ENCODE measurements around the gene SLC6A1. TPM values are rescaled to one million over a fixed set of nuclear protein-coding genes. Genes with fewer than 3 reads are reported as not detected.

Gene SLC6A1
- total RNA-seq, result not detected in 2 replicates

DNA sequence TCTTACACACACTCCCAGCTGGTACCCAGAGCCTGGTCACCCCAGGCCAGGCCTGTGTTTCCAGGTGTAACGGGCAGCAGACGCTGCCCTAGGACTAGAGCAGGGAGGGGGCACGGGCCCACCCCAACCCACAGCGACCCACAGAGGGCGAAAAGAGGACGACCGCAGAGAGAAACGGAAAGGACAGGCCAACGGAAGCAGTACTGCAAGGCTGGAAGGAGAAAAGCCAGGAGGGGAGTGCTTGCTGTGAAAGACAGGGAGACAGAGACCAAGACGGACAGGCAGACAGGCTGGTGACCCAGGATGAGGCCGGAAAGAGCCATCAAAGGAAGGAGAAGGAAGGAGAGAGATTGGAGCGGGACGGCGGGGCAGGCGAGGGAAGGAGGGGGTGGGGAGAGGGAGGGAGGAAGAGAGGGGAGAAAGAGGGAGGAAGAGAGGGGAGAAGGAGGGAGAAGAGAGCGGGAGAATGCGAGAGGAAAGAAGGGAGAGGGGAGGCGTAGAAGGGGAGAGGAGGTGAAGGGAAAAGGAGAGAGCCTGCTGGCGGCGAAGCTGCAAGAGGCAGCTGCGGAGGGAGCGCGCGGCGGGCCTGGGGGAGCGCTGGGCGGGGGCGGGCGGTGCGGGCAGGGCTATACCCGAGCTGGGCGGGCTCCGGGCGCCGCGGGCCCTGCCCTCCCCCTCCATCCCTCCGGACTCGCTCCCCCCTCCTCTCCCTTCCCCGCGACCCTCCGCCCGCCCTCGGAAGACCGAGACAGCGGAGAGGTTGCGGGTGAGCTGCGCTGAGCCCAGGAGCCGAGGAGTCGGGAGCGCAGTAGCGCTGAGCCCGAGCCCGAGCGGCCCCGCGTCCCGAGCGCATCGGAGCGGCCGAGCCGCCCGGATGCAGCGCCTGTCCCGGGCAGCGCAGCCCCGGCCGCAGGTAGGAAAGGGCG, at the start of gene SLC6A1:
Gene SLC6A1 (plus strand): TSS at position 732 of the 926 bp plus-strand sequence. CDS start 24,464 bp downstream, outside the sequence.
- Mint-ChIP-seq H3K27ac (no peak within 1 kb of the TSS), H3K9me3 (no peaks in the 10 kb centered on the region), H3K36me3 (ENCODE audit: low read depth) (peaks cover 3% of the 10 kb centered on the region), H3K4me3 (peak within 1 kb of the TSS; percentile 69), H3K4me1 (ENCODE audit: low read depth) (peaks cover 3% of the 10 kb centered on the region), H3K27me3 (ENCODE audit: insufficient read depth) (peaks cover 53% of the 10 kb centered on the region)
- DNase-seq (ENCODE audit: low spot score), result no peak
- intact Hi-C loops (cut with micrococcal nuclease), result no loop called here

GRCh38 chr3:10944866-10945265, 47.7 kb upstream of the SLC6A1 start:
- Mint-ChIP-seq H3K27me3 (ENCODE audit: insufficient read depth) (peaks cover 3% of the 10 kb centered on the region), H3K36me3 (ENCODE audit: low read depth) (no peaks in the 10 kb centered on the region), H3K27ac (no peak overlapping the region), H3K4me3 (no peak overlapping the region), H3K4me1 (ENCODE audit: low read depth) (no peaks in the 10 kb centered on the region), H3K9me3 (no peaks in the 10 kb centered on the region)
- DNase-seq (ENCODE audit: low spot score), result no peak
- intact Hi-C loops (cut with micrococcal nuclease), result loop anchor here (1.0 kb wide), 3 partner anchors 114 to 707 kb away; no protein-coding TSS in a partner anchor

DNA sequence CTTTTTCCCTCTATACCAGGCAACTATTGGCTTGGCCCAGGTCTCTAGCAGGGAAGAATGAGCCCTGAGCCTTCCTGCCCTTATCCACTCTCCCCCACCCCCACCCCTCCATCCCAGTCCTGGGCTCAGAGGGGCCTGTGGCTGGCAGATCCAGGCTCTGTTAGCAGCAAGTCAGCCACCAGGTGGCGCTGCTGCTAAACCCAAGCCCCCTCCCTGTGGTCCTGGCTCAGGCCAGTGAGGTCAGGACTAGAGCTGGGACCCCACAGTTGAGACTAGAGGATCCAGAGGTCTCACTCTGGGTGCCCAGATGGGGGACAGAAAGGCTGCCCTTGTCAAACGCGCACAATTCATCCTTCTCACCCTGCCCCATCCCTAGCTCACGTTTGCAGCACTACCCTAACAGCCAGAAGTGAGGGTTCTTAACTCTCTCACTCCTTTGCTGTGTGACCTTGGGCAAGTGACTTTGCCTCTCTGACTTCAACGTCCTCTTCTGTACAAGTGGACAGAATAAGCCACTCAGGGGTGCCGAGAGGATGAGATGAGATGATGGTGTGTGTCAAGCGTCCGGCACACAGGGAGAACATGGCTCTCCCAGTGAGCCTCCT, 46.8 kb upstream of the SLC6A1 start:
- Mint-ChIP-seq H3K4me1 (ENCODE audit: low read depth) (no peaks in the 10 kb centered on the region), H3K27ac (no peak overlapping the region), H3K27me3 (ENCODE audit: insufficient read depth) (peaks cover 3% of the 10 kb centered on the region), H3K9me3 (no peaks in the 10 kb centered on the region), H3K36me3 (ENCODE audit: low read depth) (no peaks in the 10 kb centered on the region), H3K4me3 (no peak overlapping the region)
- intact Hi-C loops (cut with micrococcal nuclease), result loop anchor here (1.0 kb wide), 3 partner anchors 114 to 707 kb away; no protein-coding TSS in a partner anchor
- peak; percentile 17 for DNase-seq (ENCODE audit: low spot score)

DNA sequence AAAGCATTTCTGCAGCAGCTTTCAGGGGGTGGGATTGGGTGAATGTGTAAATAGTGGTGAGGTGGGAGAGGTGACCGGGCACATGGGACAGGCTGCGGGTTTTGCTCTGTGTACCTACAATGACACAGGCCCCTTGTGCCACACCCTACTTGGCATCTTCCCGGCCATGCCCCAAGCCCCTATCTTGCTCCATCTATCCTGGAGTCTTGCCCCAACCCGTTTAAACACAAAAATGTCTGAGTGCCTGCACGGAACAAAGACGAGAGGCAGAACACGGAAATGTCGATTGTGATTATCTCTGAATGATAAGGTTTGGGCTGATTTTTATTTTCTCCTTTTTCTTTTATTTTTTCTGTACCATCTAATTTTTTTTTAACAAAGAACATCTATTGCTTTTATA, 46.0 kb upstream of the SLC6A1 start:
- H3K27ac Mint-ChIP-seq, result no peak overlapping the region
- intact Hi-C loops (cut with micrococcal nuclease), result no loop called here
- H3K4me1 Mint-ChIP-seq (ENCODE audit: low read depth), result no peaks in the 10 kb centered on the region
- H3K4me3 Mint-ChIP-seq, result no peak overlapping the region
- H3K36me3 Mint-ChIP-seq (ENCODE audit: low read depth), result no peaks in the 10 kb centered on the region
- H3K27me3 Mint-ChIP-seq (ENCODE audit: insufficient read depth), result peaks cover 3% of the 10 kb centered on the region
- H3K9me3 Mint-ChIP-seq, result no peaks in the 10 kb centered on the region
- DNase-seq (ENCODE audit: low spot score), result no peak

- DNase-seq (ENCODE audit: low spot score), result no peak
- peaks cover 1% of the 10 kb centered on the region for H3K27me3 Mint-ChIP-seq (ENCODE audit: insufficient read depth)
- intact Hi-C loops (cut with micrococcal nuclease), result no loop called here
- H3K4me3 Mint-ChIP-seq, result no peak overlapping the region
- H3K9me3 Mint-ChIP-seq, result no peaks in the 10 kb centered on the region
- no peaks in the 10 kb centered on the region for H3K36me3 Mint-ChIP-seq (ENCODE audit: low read depth)
- no peaks in the 10 kb centered on the region for H3K4me1 Mint-ChIP-seq (ENCODE audit: low read depth)
- H3K27ac Mint-ChIP-seq, result no peak overlapping the region
Measured at GRCh38 chr3:10948326-10948725, 44.2 kb upstream of the SLC6A1 start.

DNA sequence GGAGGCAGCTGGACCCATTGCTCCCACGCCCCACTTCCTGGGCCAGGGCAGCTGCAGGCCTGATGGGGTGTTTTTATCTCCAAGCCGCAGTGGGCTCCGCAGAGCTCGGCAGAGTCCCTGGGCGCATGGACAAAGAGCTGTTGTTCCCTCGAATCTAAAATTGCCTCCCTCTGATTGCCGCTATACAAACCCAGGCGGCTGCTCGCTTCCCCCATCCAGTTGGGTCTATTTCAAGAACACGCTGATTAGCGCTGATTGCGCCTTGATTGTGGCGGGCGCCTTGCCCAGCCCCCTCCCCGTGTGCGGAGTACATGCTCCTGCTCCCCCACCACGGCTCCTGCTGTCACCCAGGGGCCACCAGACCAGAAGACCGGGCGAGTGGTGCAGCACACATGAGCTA, 43.4 kb upstream of the SLC6A1 start:
- no peak overlapping the region for H3K4me3 Mint-ChIP-seq
- peaks cover 2% of the 10 kb centered on the region for H3K27me3 Mint-ChIP-seq (ENCODE audit: insufficient read depth)
- H3K4me1 Mint-ChIP-seq (ENCODE audit: low read depth), result no peaks in the 10 kb centered on the region
- H3K27ac Mint-ChIP-seq, result no peak overlapping the region
- intact Hi-C loops (cut with micrococcal nuclease), result no loop called here
- no peaks in the 10 kb centered on the region for H3K9me3 Mint-ChIP-seq
- no peak for DNase-seq (ENCODE audit: low spot score)
- H3K36me3 Mint-ChIP-seq (ENCODE audit: low read depth), result no peaks in the 10 kb centered on the region

DNA sequence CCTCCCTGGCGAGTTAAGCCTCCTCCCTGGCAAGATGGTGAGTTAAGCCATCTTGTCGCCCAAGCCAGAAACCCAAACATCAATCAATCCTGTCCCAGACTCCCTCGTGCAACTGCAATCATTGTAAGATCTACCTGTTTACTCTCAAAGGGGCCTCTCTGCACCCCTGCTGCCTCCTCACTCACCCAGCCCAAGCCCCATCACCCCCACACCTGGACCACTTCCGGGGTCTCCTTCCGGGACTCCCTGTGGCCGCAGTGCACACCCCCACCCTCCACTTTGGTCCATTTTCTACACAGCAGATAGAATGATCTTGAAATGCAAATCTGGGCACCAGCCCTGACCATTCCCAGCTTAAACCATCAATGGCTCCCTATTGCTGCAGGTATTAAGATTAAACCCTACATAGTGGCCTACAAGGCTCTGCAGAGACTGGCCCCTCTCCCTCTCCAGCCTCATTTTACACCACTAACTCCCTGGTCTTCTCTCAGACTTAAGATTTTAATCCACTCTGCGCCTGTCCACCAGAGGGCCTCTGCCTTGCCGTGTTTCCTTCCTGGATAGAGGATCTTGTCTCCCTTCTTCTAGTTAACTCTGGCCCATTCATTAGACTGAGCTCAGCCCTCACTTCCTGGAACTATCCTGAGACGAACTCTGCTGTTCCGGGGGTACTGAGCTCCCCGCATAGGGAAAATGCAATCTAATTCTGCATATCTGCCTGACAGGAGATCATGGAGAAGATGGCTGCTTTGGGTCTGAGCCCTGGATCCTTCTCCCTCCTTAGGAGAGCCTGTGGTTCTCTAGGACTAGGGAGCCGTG, 41.9 kb upstream of the SLC6A1 start:
- Mint-ChIP-seq H3K9me3 (no peaks in the 10 kb centered on the region), H3K27ac (no peak overlapping the region), H3K36me3 (ENCODE audit: low read depth) (no peaks in the 10 kb centered on the region), H3K27me3 (ENCODE audit: insufficient read depth) (peaks cover 2% of the 10 kb centered on the region), H3K4me1 (ENCODE audit: low read depth) (no peaks in the 10 kb centered on the region), H3K4me3 (no peak overlapping the region)
- intact Hi-C loops (cut with micrococcal nuclease), result no loop called here
- no peak for DNase-seq (ENCODE audit: low spot score)

DNA sequence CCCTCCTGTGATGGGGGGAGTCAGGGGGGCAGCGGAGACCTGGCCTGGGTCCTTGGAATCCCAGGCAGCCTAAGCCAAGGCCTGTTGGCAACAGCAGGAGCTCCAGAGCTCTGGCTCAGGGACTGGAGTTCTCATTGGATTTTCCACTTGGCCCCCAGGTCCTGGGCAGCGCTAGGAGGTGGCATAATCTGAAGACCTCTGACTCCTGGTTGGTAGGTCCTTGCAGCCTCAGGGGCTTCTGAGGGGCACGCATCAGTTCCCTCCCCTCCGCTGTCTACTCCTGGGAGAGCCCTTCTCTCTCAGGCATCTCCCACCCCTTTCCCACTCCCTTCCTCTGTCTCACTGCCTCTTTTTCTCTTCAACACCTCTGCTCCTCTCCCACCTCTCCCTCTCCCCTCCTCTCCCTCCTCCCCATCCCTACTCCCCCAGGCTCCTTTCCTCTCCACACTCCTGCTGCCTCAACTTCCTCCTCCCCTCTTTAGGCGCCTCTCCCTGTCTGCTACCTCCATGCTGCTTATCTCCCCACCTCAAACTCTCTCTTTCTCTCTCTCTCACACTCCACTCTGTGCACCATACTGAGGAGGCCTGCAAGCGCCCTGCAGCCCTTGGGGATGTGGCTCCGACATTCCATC, 41.1 kb upstream of the SLC6A1 start:
- Mint-ChIP-seq H3K4me3 (no peak overlapping the region), H3K36me3 (ENCODE audit: low read depth) (no peaks in the 10 kb centered on the region), H3K4me1 (ENCODE audit: low read depth) (no peaks in the 10 kb centered on the region), H3K27me3 (ENCODE audit: insufficient read depth) (peaks cover 2% of the 10 kb centered on the region), H3K9me3 (no peaks in the 10 kb centered on the region), H3K27ac (no peak overlapping the region)
- intact Hi-C loops (cut with micrococcal nuclease), result no loop called here
- DNase-seq (ENCODE audit: low spot score), result no peak

- no peaks in the 10 kb centered on the region for H3K9me3 Mint-ChIP-seq
- H3K27me3 Mint-ChIP-seq (ENCODE audit: insufficient read depth), result peaks cover 2% of the 10 kb centered on the region
- intact Hi-C loops (cut with micrococcal nuclease), result no loop called here
- no peak for DNase-seq (ENCODE audit: low spot score)
- H3K36me3 Mint-ChIP-seq (ENCODE audit: low read depth), result no peaks in the 10 kb centered on the region
- H3K27ac Mint-ChIP-seq, result no peak overlapping the region
- no peak overlapping the region for H3K4me3 Mint-ChIP-seq
- H3K4me1 Mint-ChIP-seq (ENCODE audit: low read depth), result no peaks in the 10 kb centered on the region
Measured at GRCh38 chr3:10952525-10952924, 40.0 kb upstream of the SLC6A1 start.

DNA sequence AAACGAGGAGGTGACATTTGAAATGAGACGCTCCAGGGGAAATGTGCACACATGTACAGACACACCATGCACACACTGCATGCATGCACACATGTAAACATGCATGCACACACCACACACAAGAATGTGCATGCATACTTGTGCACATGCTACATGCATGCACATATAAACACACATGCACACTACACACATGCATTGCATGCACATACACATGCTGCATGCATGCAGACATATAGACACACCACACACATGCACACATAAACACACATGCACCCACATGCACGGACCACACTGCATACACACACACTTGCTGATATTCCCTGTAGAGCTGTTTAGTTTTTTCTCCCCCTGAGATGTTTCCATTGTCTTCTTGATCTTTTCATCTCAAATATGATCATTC, 37.8 kb upstream of the SLC6A1 start:
- H3K36me3 Mint-ChIP-seq (ENCODE audit: low read depth), result no peaks in the 10 kb centered on the region
- no peak overlapping the region for H3K27ac Mint-ChIP-seq
- peaks cover 2% of the 10 kb centered on the region for H3K27me3 Mint-ChIP-seq (ENCODE audit: insufficient read depth)
- no peaks in the 10 kb centered on the region for H3K9me3 Mint-ChIP-seq
- no peaks in the 10 kb centered on the region for H3K4me1 Mint-ChIP-seq (ENCODE audit: low read depth)
- intact Hi-C loops (cut with micrococcal nuclease), result no loop called here
- no peak overlapping the region for H3K4me3 Mint-ChIP-seq
- no peak for DNase-seq (ENCODE audit: low spot score)

- no peaks in the 10 kb centered on the region for H3K9me3 Mint-ChIP-seq
- intact Hi-C loops (cut with micrococcal nuclease), result no loop called here
- H3K4me1 Mint-ChIP-seq (ENCODE audit: low read depth), result no peaks in the 10 kb centered on the region
- DNase-seq (ENCODE audit: low spot score), result no peak
- H3K4me3 Mint-ChIP-seq, result no peak overlapping the region
- no peaks in the 10 kb centered on the region for H3K36me3 Mint-ChIP-seq (ENCODE audit: low read depth)
- no peak overlapping the region for H3K27ac Mint-ChIP-seq
- H3K27me3 Mint-ChIP-seq (ENCODE audit: insufficient read depth), result peaks cover 2% of the 10 kb centered on the region
Measured at GRCh38 chr3:10955711-10956453, 36.7 kb upstream of the SLC6A1 start.

DNA sequence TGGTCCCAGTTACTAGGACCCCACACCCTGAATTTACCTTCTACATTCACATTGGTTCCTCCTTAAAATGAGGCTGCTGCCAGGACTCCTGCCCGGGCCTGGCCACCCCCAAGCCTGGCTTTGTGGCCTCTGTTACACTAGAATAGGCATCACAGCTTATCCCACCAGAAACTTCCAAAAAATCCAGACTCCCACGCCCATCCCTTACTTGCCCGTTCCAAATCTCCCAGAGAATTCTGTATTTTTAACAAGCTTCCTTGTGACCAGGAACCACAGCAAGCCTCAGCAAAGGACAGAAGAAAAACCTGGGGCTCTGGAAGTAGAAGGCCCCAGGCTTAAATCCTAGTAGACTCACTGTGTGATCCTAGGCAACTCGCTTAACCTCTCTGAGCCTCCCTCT, 36.0 kb upstream of the SLC6A1 start:
- DNase-seq (ENCODE audit: low spot score), result no peak
- Mint-ChIP-seq H3K9me3 (no peaks in the 10 kb centered on the region), H3K36me3 (ENCODE audit: low read depth) (no peaks in the 10 kb centered on the region), H3K27ac (no peak overlapping the region), H3K4me1 (ENCODE audit: low read depth) (no peaks in the 10 kb centered on the region), H3K4me3 (no peak overlapping the region), H3K27me3 (ENCODE audit: insufficient read depth) (peaks cover 2% of the 10 kb centered on the region)
- intact Hi-C loops (cut with micrococcal nuclease), result no loop called here
